ENCODE results near the gene C19orf44.
"Not testable (repeated sequence)": the region's sequence is repeated elsewhere in the genome, so short reads cannot be mapped to it uniquely, and the experiment has no call there.

C19orf44 gene

DNA sequence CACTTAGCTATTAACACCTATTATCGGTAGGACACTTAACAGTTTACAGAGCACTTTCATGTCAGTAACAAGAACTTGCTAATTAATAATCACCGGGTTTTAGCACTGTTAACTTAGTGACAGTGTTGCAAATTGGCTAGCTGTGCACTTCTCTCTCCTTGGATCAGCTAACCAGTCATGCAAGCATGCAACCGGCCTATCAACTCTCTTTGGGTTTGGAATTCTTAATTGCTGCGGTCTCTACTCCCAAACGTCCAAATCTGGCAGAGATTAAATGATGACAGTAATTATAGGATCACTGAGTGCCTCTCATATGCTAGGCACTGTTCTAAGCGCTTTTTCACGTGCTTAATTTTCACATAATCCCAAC lies 25.7 kb upstream of the C19orf44 start:
- TF ChIP-seq, protein P1, sequence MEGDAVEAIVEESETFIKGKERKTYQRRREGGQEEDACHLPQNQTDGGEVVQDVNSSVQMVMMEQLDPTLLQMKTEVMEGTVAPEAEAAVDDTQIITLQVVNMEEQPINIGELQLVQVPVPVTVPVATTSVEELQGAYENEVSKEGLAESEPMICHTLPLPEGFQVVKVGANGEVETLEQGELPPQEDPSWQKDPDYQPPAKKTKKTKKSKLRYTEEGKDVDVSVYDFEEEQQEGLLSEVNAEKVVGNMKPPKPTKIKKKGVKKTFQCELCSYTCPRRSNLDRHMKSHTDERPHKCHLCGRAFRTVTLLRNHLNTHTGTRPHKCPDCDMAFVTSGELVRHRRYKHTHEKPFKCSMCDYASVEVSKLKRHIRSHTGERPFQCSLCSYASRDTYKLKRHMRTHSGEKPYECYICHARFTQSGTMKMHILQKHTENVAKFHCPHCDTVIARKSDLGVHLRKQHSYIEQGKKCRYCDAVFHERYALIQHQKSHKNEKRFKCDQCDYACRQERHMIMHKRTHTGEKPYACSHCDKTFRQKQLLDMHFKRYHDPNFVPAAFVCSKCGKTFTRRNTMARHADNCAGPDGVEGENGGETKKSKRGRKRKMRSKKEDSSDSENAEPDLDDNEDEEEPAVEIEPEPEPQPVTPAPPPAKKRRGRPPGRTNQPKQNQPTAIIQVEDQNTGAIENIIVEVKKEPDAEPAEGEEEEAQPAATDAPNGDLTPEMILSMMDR (IDR thresholded peaks at IDR 0.05; ENCODE audit: extremely low read depth, insufficient read depth, missing control alignments): no peak
- DNase-seq (ENCODE audit: low spot score): no peak
- in situ Hi-C loops (cut with MboI; ENCODE audit: low pct_unique_long_range_greater_than_20kb, low sequenced_read_pairs, unreplicated experiment): no loop called here

GRCh38 chr19:16470911-16471811 lies 25.0 kb upstream of the C19orf44 start:
- in situ Hi-C loops (cut with MboI; ENCODE audit: low pct_unique_long_range_greater_than_20kb, low sequenced_read_pairs, unreplicated experiment): no loop called here
- DNase-seq (ENCODE audit: low spot score): peak; percentile 61
- TF ChIP-seq, protein P1 (IDR thresholded peaks at IDR 0.05; ENCODE audit: extremely low read depth, insufficient read depth, missing control alignments): no peak

DNA sequence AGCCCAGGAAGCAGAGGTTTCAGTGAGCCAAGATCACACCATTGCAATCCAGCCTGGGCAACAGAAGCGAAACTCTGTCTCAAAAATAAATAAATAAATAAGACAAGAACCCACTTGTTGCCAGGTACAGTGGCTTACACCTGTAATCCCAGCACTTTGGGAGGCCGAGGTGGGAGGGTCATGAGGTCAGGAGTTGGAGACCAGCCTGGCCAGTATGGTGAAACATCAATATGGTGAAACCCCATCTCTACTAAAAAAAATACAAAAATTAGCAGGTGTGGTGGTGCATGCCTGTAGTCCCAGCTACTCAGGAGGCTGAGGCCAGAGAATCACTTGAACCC lies 23.7 kb upstream of the C19orf44 start:
- in situ Hi-C loops (cut with MboI; ENCODE audit: low pct_unique_long_range_greater_than_20kb, low sequenced_read_pairs, unreplicated experiment); DNase-seq (ENCODE audit: low spot score): not testable (repeated sequence)

DNA sequence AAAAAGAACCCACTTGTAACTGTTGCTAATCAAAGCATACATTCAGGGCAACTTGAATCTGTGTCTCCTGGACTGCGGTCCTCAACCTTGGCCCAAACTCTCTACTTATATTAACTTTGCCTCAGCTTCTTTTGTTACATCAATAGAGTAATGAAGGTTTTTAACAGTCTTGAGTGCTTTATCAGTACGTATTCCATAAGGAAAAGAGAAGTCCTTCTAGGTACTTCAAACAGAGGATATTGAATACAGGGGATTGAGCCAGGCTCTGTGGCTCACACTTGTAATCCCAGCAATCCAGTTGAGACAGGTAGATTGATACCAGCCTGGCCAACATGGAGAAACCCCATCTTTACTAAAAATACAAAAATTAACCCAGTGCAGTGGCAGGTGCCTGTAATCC lies 23.2 kb upstream of the C19orf44 start:
- TF ChIP-seq, protein P1 (IDR thresholded peaks at IDR 0.05; ENCODE audit: extremely low read depth, insufficient read depth, missing control alignments): no peak

GRCh38 chr19:16473875-16474392 lies 22.3 kb upstream of the C19orf44 start:
- TF ChIP-seq, protein P1 (IDR thresholded peaks at IDR 0.05; ENCODE audit: extremely low read depth, insufficient read depth, missing control alignments): no peak
- in situ Hi-C loops (cut with MboI; ENCODE audit: low pct_unique_long_range_greater_than_20kb, low sequenced_read_pairs, unreplicated experiment): no loop called here
- no peak for DNase-seq (ENCODE audit: low spot score)

More for the DNA sequence above, 23.2 kb upstream of the C19orf44 start:
- DNase-seq (ENCODE audit: low spot score): no peak
- in situ Hi-C loops (cut with MboI; ENCODE audit: low pct_unique_long_range_greater_than_20kb, low sequenced_read_pairs, unreplicated experiment): no loop called here

GRCh38 chr19:16476401-16476800 lies 19.8 kb upstream of the C19orf44 start:
- TF ChIP-seq, protein P1 (IDR thresholded peaks at IDR 0.05; ENCODE audit: extremely low read depth, insufficient read depth, missing control alignments): no peak
- no peak for DNase-seq (ENCODE audit: low spot score)

GRCh38 chr19:16477311-16477710 lies 18.9 kb upstream of the C19orf44 start:
- in situ Hi-C loops (cut with MboI; ENCODE audit: low pct_unique_long_range_greater_than_20kb, low sequenced_read_pairs, unreplicated experiment): no loop called here
- TF ChIP-seq, protein P1 (IDR thresholded peaks at IDR 0.05; ENCODE audit: extremely low read depth, insufficient read depth, missing control alignments): no peak
- DNase-seq (ENCODE audit: low spot score): no peak

More at GRCh38 chr19:16476401-16476800, 19.8 kb upstream of the C19orf44 start:
- in situ Hi-C loops (cut with MboI; ENCODE audit: low pct_unique_long_range_greater_than_20kb, low sequenced_read_pairs, unreplicated experiment): no loop called here

Data from GM13977 (cell line).